ENCODE measurements around the gene KIF19.
"Not testable (repeated sequence)": the region's sequence is repeated elsewhere in the genome, so short reads cannot be mapped to it uniquely, and the experiment has no call there.

The KIF19 gene

GRCh38 chr17:74405311-74405710, 79.3 kb downstream of the KIF19 start:
- H3K79me1 ChIP-seq (ENCODE audit: low read depth, low read length); H4K91ac ChIP-seq (ENCODE audit: low read depth, low read length, poor library complexity); H3K9me3 ChIP-seq (replicated peaks in 1 of 2; ENCODE audit: control insufficient read depth in 2 of 2, insufficient read depth in 1 of 2, low read depth in 1 of 2, low read length in 2 of 2); H3K4me3 ChIP-seq (ENCODE audit: low read length in 2 of 2); H2BK120ac ChIP-seq (ENCODE audit: low read depth, low read length); H3K23ac ChIP-seq (ENCODE audit: low read depth, low read length, poor library complexity); H2BK12ac ChIP-seq (ENCODE audit: low read length); H3K27me3 ChIP-seq (ENCODE audit: control insufficient read depth in 3 of 3, insufficient read depth in 3 of 3, low read depth in 1 of 3, low read length in 3 of 3); H4K8ac ChIP-seq (ENCODE audit: low read depth, low read length); DNase-seq (ENCODE audit: low spot score); H3K9ac ChIP-seq (ENCODE audit: low read depth, low read length, poor library complexity); H3K4me2 ChIP-seq (ENCODE audit: insufficient read depth, low read length, poor library complexity, severe bottlenecking); H2AFZ ChIP-seq (ENCODE audit: low read length); H2BK15ac ChIP-seq (ENCODE audit: low read length); H3K18ac ChIP-seq (ENCODE audit: low read length); H3K4ac ChIP-seq (ENCODE audit: low read length); H2AK5ac ChIP-seq (ENCODE audit: low read depth, low read length); H3K14ac ChIP-seq (ENCODE audit: low read length); H2BK5ac ChIP-seq (ENCODE audit: low read length); H3K27ac ChIP-seq (replicated peaks; ENCODE audit: low read length); H3K36me3 ChIP-seq (replicated peaks in 1 of 2; ENCODE audit: control insufficient read depth in 2 of 2, insufficient read depth in 2 of 2, low read length in 2 of 2): not testable (repeated sequence)
- peaks cover 0 to 13% of the 10 kb centered on the region in 2 donors for H3K4me1 ChIP-seq (ENCODE audit: control insufficient read depth in 2 of 2, insufficient read depth in 1 of 2, low read depth in 1 of 2, low read length in 2 of 2)
- no CpG with 5 or more reads among the region's 5 CpGs for WGBS, 2 donors (ENCODE audit: extremely low coverage in 2 of 2, insufficient read length in 2 of 2, insufficient replicate concordance in 1 of 2)
